Osteoblast (primary cell): ENCODE results near the gene TCF7L2. TPM values are rescaled to one million over a fixed set of nuclear protein-coding genes. Genes with fewer than 3 reads are reported as not detected.
A peak's percentile ranks its signal among the peaks of the same experiment; 100 is the strongest.

ENCODE experiments used
- DNase-seq: peaks from one replicate; pipeline ENCODE4 v3.0.0; 2011; ENCODE audit warnings: low spot score, mixed read lengths; ENCODE audit not compliant: insufficient read length; ENCODE audit errors: missing footprints
- H2AFZ ChIP-seq: 2 replicates; pipeline ENCODE4 v1.6.0; 2011; ENCODE audit warnings: mild to moderate bottlenecking, low read length
- H3K27ac ChIP-seq: 2 replicates; pipeline ENCODE4 v1.5.1; 2011; ENCODE audit warnings: mild to moderate bottlenecking, low read depth, low read length, moderate library complexity
- H3K27me3 ChIP-seq: 2 replicates; pipeline ENCODE4 v1.6.0; 2012; ENCODE audit warnings: mild to moderate bottlenecking, control low read depth, inconsistent platforms, low read length, moderate library complexity; ENCODE audit not compliant: insufficient read depth
- H3K36me3 ChIP-seq: 2 replicates; pipeline ENCODE4 v1.5.1; 2011; ENCODE audit warnings: mild to moderate bottlenecking, low read length, control low read depth, moderate library complexity; ENCODE audit not compliant: insufficient read depth
- H3K4me1 ChIP-seq: 2 replicates; pipeline ENCODE4 v1.5.1; 2011; ENCODE audit warnings: mild to moderate bottlenecking, low read length, control low read depth, moderate library complexity; ENCODE audit not compliant: insufficient read depth
- H3K4me2 ChIP-seq: 2 replicates; pipeline ENCODE4 v1.6.0; 2011; ENCODE audit warnings: mild to moderate bottlenecking, low read length; ENCODE audit not compliant: insufficient read depth
- H3K4me3 ChIP-seq: fragments of 200-600 bp; sonication (generic); 3 replicates; pipeline ENCODE4 v1.5.1; 2012; ENCODE audit warnings: mild to moderate bottlenecking, low read length, inconsistent platforms; ENCODE audit not compliant: insufficient read depth
- H3K79me2 ChIP-seq: 2 replicates; pipeline ENCODE4 v1.6.0; 2012; ENCODE audit warnings: mild to moderate bottlenecking, low read length, control low read depth, inconsistent platforms; ENCODE audit not compliant: insufficient read depth
- H3K9me3 ChIP-seq: 2 replicates; pipeline ENCODE4 v1.5.1; 2011; ENCODE audit warnings: low read depth, low read length, control low read depth
- H4K20me1 ChIP-seq: 2 replicates; pipeline ENCODE4 v1.6.0; 2012; ENCODE audit warnings: mild to moderate bottlenecking, low read length, control low read depth; ENCODE audit not compliant: insufficient read depth
- CTCF ChIP-seq: IDR thresholded peaks from 2 replicates; pipeline ENCODE4 v1.5.1; 2011; ENCODE audit warnings: mild to moderate bottlenecking, low read depth, low read length, moderate library complexity; ENCODE audit errors: extremely low read depth
- total RNA-seq: library from RNA; depleted of rRNA; stranded (reverse); fragments of >200 nt; gene quantifications from 2 replicates; pipeline ENCODE4 v1.2.3, GENCODE V29; 2012

Gene TCF7L2
- total RNA-seq, 1 donor: 9.0 TPM

GRCh38 chr10:112953174-112954159, 3.4 kb downstream of the TCF7L2 start:
- H3K4me1 ChIP-seq: peaks cover 54% of the 10 kb centered on the region
- no peak for TF ChIP-seq CTCF
- H2AFZ ChIP-seq: peak overlapping the region; percentile 69
- no peaks in the 10 kb centered on the region for H3K9me3 ChIP-seq
- H3K4me2 ChIP-seq: peak overlapping the region; percentile 87
- H3K27ac ChIP-seq: peak overlapping the region; percentile 93
- peak overlapping the region; percentile 90 for H3K4me3 ChIP-seq
- H3K36me3 ChIP-seq: no peaks in the 10 kb centered on the region
- peaks cover 7% of the 10 kb centered on the region for H4K20me1 ChIP-seq
- peaks cover 69% of the 10 kb centered on the region for H3K79me2 ChIP-seq
- peak; percentile 64 for DNase-seq
- no peaks in the 10 kb centered on the region for H3K27me3 ChIP-seq

- Histone ChIP-seq H3K4me2 (peak overlapping the region; percentile 87), H4K20me1 (peaks cover 7% of the 10 kb centered on the region), H3K79me2 (peaks cover 80% of the 10 kb centered on the region), H3K4me3 (peak overlapping the region; percentile 66), H2AFZ (no peak overlapping the region), H3K4me1 (peaks cover 68% of the 10 kb centered on the region), H3K27me3 (no peaks in the 10 kb centered on the region), H3K27ac (peak overlapping the region; percentile 93), H3K9me3 (no peaks in the 10 kb centered on the region), H3K36me3 (no peaks in the 10 kb centered on the region)
- no peak for DNase-seq
- no peak for TF ChIP-seq CTCF
Observed at GRCh38 chr10:112954974-112955581, 5.0 kb downstream of the TCF7L2 start.

GRCh38 chr10:112955582-112956421, 5.8 kb downstream of the TCF7L2 start:
- H2AFZ ChIP-seq: no peak overlapping the region
- H4K20me1 ChIP-seq: peaks cover 7% of the 10 kb centered on the region
- H3K27me3 ChIP-seq: no peaks in the 10 kb centered on the region
- peak overlapping the region; percentile 66 for H3K4me3 ChIP-seq
- H3K4me2 ChIP-seq: peak overlapping the region; percentile 87
- H3K27ac ChIP-seq: peak overlapping the region; percentile 93
- DNase-seq: no peak
- H3K9me3 ChIP-seq: no peaks in the 10 kb centered on the region
- TF ChIP-seq CTCF: no peak
- peaks cover 84% of the 10 kb centered on the region for H3K79me2 ChIP-seq
- peaks cover 72% of the 10 kb centered on the region for H3K4me1 ChIP-seq
- H3K36me3 ChIP-seq: no peaks in the 10 kb centered on the region
